ENCODE data around the gene ANKRD66.
"Not testable (repeated sequence)": the region's sequence is repeated elsewhere in the genome, so short reads cannot be mapped to it uniquely, and the experiment has no call there.

ANKRD66 gene

DNA sequence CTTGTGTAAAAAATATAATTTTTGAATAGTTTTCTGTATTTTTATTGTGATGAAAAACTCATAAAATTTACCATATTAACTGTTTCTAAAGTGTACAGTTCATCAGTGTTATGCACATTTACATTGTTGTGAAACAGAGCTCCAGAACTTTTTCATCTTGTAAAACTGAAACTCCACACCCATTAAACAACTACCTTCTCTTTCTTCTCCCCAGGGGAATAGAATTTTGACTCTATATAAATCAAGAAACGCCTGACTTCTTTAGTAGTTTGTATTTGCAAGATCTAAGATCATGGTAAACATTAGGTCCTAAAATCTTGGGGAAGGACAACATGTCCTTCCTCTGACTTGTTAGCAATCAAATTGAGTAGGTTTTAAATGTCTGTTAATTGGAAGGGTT, 9.1 kb downstream of the ANKRD66 start:
- no peak for DNase-seq (ENCODE audit: low spot score)

DNA sequence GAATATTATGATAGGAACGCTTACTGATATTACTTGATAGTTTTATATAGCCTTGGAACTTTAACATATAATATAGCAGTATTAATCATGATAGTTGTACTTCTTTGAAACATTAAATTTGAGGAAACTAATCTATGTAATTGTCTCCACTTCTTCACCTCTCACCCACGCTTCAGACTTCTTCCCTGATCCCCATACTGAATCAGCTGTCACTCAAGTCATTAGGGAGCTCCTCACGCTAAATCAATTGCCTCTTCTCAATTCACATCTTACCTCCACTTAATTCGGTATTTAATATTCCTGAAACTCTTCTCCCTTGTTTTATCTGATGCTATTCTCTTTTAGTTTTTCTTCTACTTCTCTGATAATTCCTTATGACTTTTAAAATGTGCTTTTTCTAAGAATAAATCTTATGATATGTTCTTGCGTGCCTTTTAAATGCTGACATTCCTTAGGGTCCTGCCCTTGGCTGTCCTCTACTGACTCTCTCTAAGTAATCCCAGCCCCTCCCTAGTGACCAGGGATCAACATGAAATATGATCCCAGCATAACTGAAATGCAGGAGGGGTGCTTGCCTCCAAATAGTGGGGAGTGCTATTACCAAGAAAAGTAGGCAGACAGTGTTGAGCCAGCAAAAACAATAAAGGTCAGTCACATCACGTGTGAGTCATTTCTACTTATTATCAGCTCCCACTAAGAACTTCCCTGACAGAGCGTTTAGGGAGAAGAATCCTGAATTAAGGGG, 9.9 kb downstream of the ANKRD66 start:
- no peak for DNase-seq (ENCODE audit: low spot score)

DNA sequence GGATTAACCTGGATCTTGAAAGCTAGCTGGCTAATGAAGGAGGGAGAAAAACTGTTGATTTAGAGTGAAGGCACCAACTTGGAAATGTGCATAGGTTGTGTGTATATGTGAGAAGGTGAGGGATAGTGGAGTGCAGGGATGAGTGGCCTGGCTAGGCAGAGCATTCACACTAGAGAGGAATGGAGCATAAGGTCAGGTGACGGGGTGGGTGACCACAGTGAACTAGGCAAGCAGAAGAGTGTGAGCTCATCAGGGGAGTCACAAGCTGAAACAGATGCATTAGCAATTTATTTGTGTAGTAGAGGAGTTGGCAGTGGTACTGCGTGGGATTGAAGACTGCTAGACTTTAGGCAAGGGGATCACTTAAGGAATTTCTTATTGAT, 10.5 kb downstream of the ANKRD66 start:
- DNase-seq (ENCODE audit: low spot score) = no peak

DNA sequence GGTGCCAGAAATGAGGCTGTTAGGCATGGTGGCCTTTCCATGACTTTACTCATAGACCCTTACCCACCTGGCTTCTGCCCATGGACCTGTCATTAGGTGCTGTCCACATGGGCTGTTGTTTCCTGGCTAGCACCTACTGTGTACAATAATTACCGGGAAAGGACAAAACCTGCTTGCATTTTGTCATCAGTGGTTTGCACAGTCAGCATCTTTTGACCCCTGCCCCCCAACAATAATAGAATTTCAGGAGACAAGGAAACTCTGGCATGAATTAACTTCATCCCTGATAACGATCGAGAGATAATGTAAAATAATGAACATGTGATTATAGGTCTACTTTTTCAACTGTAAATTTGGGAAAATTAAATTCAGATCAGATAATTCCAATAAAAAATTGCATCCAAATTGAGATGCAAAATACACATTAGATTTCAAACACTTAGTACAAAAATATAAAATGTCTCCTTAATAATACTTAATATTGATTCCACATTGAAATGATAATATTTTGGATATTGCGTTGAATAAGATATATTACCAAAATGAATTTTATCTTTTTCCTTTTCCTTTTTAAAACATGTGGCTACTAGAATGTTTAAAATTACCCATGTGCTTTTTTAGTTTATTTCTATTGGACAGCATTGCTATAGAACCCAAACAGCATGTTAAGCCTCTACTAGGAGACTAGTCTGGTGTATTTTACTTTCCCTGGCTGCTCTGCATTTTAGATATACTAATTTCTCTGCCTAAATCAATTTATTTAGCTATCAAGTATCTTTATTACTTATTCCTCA, 12.4 kb downstream of the ANKRD66 start:
- no peak for DNase-seq (ENCODE audit: low spot score)

GRCh38 chr6:46760925-46761324, 14.2 kb downstream of the ANKRD66 start:
- no peak for DNase-seq (ENCODE audit: low spot score)

DNA sequence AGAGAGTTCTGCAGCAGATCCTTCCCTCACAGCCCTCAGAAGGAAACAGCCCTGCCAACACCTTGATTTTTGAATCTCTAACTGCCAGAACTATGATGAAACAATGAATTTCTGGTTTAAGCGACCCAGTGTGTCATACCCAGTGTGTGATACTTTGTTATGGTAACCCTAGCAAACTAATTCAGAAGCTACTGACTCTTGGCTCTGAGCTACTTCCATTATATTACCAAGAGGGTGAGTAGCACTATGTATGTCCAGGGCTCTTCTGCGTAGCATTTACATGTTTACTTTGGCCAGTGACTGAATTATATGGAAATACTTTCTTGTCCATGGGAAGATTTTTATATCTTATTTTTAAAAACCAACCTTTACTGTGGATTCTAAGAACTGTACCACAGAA, 16.7 kb downstream of the ANKRD66 start:
- no peak for DNase-seq (ENCODE audit: low spot score)

GRCh38 chr6:46764280-46764679, 17.5 kb downstream of the ANKRD66 start:
- not testable (repeated sequence) for DNase-seq (ENCODE audit: low spot score)

- DNase-seq (ENCODE audit: low spot score) = no peak
These were observed 18.2 kb downstream of the ANKRD66 start for GRCh38 chr6:46764961-46765360.

DNA sequence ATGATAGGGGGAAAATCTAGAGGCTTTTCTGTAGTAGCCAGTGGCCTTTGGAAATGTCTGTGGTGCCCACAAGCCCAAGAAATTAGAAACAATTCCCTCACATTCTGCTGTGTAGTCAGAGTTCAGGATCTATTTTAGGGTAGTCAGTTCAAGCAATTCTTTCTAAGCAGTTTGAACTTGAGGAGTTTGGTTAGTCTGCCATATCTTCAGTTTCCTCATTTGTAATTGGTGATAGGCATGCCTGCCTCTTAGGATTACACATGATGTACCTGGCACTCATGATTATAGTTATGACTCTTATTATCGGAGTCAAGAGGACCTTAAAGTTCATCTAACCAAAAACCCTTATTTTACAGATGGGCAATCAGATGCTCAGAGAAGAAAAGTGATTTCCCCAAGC, 25.3 kb downstream of the ANKRD66 start:
- DNase-seq (ENCODE audit: low spot score) = no peak

DNA sequence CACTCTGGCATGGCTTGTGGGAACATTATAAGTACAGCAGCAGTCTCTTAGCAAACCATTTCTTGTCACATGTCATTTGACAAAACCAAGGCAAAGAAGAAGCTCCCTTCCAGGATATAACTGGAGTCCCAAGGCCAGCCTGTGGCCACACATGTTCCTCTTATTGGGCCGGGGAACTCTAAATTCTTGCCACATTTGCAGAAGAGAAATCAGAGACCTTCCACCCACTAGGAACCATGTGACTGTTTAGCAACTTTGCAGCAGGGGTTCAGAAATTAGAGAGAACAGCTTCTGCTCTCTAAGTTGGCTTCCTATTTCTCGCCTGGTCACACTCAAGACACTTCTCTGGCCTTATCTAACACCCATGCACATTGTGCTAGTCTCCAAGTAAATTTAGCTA, 26.0 kb downstream of the ANKRD66 start:
- DNase-seq (ENCODE audit: low spot score) = no peak

DNA sequence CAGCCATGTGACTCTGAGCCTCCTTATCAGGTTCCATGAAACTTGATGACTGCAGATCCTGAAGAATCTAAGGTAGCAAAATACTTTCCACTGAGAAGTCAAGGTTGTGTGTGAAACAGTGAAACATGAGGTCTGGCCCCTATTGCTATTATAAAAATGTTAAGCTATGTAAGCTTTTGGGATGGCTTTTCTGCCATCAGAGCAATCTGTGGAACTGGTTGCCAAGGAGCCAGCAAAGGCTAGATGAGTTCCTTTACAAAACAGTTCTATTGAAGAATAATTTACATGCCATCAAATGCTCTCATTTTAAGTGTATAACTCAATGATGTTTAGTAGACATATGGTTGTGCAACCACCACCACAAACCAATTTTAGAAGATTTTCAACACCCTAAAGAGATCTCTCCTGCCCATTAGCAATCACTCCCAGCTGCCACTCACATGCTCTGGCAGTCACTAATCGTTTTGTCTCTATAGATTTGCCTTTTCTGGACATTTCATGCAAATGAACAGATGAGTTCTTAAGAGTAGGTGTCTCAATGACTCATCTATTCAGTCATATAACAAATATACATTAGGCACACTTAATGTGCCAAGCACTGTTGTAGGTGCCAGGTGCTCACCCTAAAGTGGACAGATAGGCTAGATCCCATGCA, 26.6 kb downstream of the ANKRD66 start:
- DNase-seq (ENCODE audit: low spot score) = no peak

DNA sequence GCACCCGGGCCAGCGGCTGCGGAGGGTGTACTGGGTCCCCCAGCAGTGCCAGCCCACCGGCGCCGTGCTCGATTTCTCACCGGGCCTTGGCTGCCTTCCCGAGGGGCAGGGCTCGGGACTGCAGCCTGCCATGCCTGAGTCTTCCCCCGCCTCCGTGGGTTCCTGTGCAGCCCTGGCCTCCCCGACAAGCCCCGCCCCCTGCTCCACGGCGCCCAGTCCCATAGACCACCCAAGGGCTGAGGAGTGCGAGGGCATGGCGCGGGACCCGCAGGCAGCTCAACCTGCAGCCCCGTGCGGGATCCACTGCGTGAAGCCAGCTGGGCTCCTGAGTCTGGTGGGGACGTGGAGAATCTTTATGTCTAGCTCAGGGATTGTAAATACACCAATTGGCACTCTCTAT, 28.0 kb downstream of the ANKRD66 start:
- DNase-seq (ENCODE audit: low spot score) = not testable (repeated sequence)

DNA sequence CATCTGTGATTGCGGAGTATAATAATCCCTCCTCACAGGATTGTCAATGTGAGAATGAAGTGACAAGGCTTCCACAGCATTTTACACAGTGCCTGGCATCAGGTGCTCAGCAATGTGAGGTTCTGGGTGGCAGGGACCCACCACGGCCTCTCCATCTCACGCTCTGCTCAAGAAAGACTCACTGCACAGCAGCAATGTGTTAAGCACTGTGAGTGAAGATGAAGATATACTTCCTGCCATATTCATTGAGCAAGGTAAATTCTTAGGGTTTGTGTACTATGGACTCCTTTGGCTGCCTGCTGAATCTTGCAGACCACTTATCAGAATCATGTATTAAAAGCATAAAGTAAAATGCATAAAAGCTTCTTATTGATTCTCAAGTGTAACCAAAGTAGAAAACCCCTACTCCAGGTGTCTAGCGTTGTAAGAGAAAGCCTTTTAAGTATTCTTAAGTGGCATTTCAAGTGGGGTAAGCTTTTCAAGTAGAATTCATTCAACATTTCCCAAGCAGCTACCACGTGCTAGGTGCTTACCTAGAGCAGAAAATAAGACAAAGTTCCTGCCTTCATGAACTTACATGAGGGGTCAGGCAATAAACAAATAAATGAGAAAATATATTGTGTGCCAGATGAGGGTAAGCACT, 29.5 kb downstream of the ANKRD66 start:
- no peak for DNase-seq (ENCODE audit: low spot score)

GRCh38 chr6:46777476-46778346, 31.0 kb downstream of the ANKRD66 start:
- no peak for DNase-seq (ENCODE audit: low spot score)

- no peak for DNase-seq (ENCODE audit: low spot score)
These were observed 35.0 kb downstream of the ANKRD66 start for GRCh38 chr6:46781478-46782378.

DNA sequence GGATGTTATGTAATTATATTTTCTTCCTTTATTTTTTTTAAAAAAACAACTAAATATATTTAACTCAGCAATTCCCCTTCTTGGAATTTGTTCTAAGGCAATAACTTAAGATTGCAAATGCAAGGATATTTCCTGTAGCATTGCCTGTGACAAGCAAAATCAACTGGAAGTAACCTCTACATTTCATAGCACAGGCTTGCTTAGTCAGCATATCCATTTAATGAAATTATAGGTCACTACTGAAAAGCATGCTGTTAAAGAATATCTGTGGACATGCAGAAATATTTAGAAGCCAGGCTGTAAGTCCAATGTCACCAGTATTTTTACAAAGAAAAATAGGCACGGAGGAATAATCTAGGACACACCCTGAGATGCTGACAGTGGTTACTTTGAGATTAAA, 37.8 kb downstream of the ANKRD66 start:
- no peak for DNase-seq (ENCODE audit: low spot score)

DNA sequence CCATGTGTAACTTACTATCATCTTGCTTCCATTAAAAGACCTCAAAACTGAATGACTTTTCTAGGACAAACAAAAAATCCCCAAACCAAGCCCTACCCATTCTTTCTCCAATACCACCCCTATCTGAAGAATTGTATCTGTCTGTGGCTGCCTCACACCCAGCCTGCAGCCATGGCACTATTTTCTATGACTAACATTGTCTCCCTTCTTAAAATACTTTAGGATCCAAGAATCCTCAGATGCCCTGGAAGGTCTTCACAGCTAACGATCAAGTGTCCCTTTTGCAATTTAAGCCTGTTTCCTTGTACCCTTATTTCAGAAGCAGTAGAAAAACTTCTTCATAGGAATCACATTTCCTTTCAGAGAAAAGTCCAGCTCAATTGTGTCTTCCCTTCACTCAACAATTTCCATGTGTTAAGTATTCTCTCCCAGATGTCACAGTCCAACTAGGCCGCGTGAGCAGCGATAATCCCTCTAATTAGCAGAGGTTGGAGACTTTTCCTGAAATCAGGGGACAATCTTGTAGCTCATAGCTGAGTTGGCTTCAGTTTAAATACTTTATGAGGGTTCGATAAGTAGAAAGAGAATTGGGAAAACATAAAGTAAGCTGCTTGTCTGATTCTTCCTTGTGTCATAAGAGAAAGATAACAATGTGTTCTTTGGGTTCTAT, 41.3 kb downstream of the ANKRD66 start:
- DNase-seq (ENCODE audit: low spot score) = no peak

DNA sequence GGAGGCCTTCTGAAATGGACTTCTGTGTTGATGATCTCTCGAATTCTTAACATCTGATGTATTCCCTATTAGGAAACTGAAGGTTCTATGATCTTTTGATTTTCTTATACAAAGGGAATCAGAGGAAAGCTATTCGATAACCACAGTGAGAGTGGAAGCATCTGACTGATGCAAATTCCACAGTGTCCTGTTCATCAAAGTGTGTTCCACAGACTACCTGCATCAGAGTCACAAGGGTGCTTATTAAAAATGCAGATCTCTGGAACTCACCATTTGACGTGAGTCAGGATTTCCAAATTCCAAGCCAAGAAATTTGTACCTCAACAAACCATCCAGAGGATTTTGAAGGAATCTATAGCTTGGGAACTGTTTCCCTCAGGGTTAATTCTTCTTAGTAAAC, 42.1 kb downstream of the ANKRD66 start:
- no peak for DNase-seq (ENCODE audit: low spot score)

DNA sequence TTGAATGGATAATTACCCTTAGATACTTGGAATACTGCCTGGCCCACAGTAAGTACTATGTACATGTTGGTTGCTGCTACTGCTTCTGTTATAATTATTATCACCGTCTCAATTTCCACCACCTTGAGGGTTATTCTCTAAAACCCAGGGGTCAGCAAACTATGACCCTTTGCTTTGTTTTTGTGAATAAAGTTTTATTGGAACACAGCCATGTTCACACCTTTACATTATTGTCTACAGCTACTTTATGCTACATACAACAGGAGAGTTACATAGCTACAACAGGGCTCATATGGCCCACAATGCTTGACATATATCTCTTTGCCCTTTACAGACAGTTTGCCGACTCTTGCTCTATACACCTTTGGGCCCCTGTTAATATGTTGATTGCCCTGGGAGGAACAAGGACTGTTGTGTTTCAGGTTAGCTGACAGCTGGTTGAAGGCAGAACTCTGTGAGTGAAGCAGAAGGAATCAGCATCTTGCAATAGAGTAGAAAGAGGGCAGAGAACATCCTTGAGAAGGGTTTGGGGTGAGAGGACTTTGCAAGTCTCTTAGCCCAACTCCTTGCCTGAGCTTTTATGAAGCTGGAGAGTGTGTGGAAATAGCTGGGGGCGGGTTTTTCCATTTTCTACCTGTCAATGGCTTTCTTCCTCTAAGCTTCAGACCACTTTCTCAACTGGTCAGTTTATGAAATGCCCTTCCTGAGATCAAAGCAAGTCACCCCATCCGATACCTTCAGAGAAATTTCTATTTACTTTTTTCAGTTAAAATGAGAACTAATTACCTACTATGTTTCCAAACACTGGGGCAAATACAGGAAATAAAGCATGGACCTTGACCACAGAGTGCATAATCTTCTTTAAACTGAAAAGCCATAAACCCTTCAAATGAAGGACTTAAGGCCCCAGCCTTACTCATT, 43.0 kb downstream of the ANKRD66 start:
- DNase-seq (ENCODE audit: low spot score) = no peak

Data from ecto neural progenitor cell (in vitro differentiated cells).